Activated CD4-positive, alpha-beta T cell treated with anti-CD3 and anti-CD28 coated beads, Interleukin-2, amount 50 U/mL, for 24 hours (primary cell): ENCODE results near the gene PGM5.

ENCODE experiments used
- DNase-seq, 2 donors: peaks; one replicate each; pipeline ENCODE4 v3.0.0-alpha.2; 2020; ENCODE audit warnings: low read depth in 1 of 2, low spot score in 1 of 2

The PGM5 gene

DNA sequence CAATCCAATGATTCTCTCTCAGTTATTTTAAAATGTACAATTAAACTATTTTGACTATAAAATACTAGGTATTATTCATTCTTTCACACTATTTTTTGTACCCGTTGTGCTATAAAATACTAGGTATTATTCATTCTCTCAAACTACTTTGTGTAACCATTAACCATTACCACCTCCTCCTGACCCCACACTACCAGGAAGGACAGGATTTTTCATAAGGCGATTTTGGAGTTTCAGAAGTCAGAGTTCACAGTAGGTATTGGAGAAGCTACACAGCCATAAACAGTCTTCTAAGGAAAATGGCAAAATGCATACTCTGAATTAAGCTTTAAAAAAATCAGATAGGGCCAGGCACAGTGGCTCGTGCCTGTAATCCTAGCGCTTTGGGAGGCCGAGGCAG is 219.4 kb downstream of the PGM5 start:
- no peak for DNase-seq

DNA sequence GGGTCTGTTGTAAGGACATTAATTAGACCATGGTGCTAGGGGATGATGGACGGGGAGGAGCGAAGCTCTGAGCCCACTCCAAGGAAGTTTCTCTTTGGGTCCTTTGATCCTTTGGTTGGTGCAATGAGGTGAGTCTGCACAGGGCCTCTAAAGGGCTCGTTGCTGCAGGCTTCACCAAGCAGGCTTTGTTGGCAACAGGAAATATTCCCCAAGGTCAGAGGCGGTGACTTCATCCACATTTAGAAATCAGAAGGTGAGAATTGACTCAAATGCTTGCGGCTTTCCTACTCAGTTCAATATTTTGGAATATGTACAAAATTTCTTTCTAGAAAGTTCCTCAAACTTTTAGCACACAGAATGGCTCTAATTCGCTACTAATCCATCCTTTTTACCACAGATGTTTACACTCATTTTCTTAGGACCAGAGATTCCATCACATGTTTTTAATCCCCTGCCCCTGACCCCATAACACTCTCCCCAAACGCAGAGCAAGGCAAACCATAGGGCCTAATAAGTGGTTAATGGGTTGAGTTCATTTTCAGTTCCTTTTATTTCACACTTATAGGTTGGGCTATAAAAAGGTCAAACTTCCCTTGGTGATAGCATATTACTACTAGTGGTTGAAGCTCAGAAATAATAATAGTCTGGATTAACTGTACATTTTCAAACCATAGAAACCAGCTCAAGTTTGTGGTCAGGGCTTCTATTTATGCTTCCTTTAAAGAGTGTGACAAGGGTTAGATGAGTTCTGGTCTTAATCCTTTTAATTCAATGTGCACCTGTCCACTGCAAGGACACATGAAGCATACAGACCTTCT is 221.6 kb downstream of the PGM5 start:
- DNase-seq = no peak
